HUDEP-2 (cell line): Measurements from ENCODE around the gene MVP.

ENCODE experiments used
- DNase-seq, 76 experiments: peaks; one replicate each; lab custom pipeline; 2025; ENCODE audit not compliant: unreplicated experiment in 76 of 76; lab: John Stamatoyannopoulos, UW

MVP gene

GRCh38 chr16:29804020-29804419, 16.2 kb upstream of the MVP start:
- no peak for DNase-seq

- peak in 8 of 76 experiments; percentile 12 to 53 (median 35) for DNase-seq
Observed at GRCh38 chr16:29804455-29805231, 15.6 kb upstream of the MVP start.

- DNase-seq, result peak in 75 of 76 experiments; percentile 39 to 97 (median 94)
Observed at GRCh38 chr16:29805232-29806098, 14.8 kb upstream of the MVP start.

GRCh38 chr16:29806099-29806579, 14.1 kb upstream of the MVP start, which contains the start of gene MAZ:
Gene MAZ (plus strand): TSS chr16:29806529. CDS start chr16:29806702, 173 bp downstream.
- DNase-seq, result peak in 24 of 76 experiments; percentile 20 to 90 (median 69)

GRCh38 chr16:29806641-29807425, 13.4 kb upstream of the MVP start:
- DNase-seq, result peak in 59 of 76 experiments; percentile 3 to 68 (median 47)

GRCh38 chr16:29807426-29808218, 12.6 kb upstream of the MVP start:
- peak in 75 of 76 experiments; percentile 42 to 96 (median 90) for DNase-seq

GRCh38 chr16:29808219-29808900, 11.9 kb upstream of the MVP start:
- no peak for DNase-seq

- no peak for DNase-seq
Observed at GRCh38 chr16:29809031-29809747, 11.1 kb upstream of the MVP start.

- DNase-seq, result no peak
Observed at GRCh38 chr16:29809850-29810698, 10.2 kb upstream of the MVP start.

- no peak for DNase-seq
Observed at GRCh38 chr16:29810699-29811169, 9.5 kb upstream of the MVP start.

GRCh38 chr16:29811170-29811895, 8.9 kb upstream of the MVP start:
- DNase-seq, result peak in 73 of 76 experiments; percentile 41 to 90 (median 78)

- DNase-seq, result peak in 4 of 76 experiments; percentile 9 to 30 (median 14)
Observed at GRCh38 chr16:29811896-29812665, 8.2 kb upstream of the MVP start, which contains the start of gene PRRT2. Gene PRRT2 (plus strand): TSS chr16:29812193. CDS start chr16:29813055, 862 bp downstream.

- no peak for DNase-seq
Observed at GRCh38 chr16:29812754-29813643, 7.3 kb upstream of the MVP start.

- no peak for DNase-seq
Observed at GRCh38 chr16:29813644-29814562, 6.4 kb upstream of the MVP start.
